BJ (cell line): ENCODE data around the gene CALY. TPM values are rescaled to one million over a fixed set of nuclear protein-coding genes. Genes with fewer than 3 reads are reported as not detected.

Source experiments
- CTCF ChIA-PET: fragments of 350-600 bp; formaldehyde crosslinking; extraction: SDS; loops from one replicate; lab custom pipeline; 2021; ENCODE audit warnings: antibody characterized with exemption, inconsistent platforms; lab: Yijun Ruan, JAX
- POLR2A ChIA-PET: fragments of 300-600 bp; sonication (Branson Sonifier 250); formaldehyde crosslinking; extraction: SDS; loops from one replicate; lab custom pipeline; 2021; ENCODE audit warnings: antibody characterized with exemption; lab: Charles Lee
- DNase-seq: peaks from one replicate; pipeline ENCODE4 v3.0.0-alpha.2; 2011; ENCODE audit warnings: low read depth
- H3K27me3 ChIP-seq: 2 replicates; pipeline ENCODE4 v1.6.0; 2011; ENCODE audit warnings: low read length; ENCODE audit not compliant: control insufficient read depth, insufficient read depth
- H3K36me3 ChIP-seq: 2 replicates; pipeline ENCODE4 v1.5.1; 2011; ENCODE audit warnings: low read length; ENCODE audit not compliant: control insufficient read depth, insufficient read depth
- H3K4me3 ChIP-seq: 2 replicates; pipeline ENCODE4 v1.5.1; 2011; ENCODE audit warnings: low read depth, mild to moderate bottlenecking, control low read depth, low read length
- polyA plus RNA-seq: library from polyadenylated mRNA; depleted of rRNA; stranded (reverse); fragments of >200 nt; gene quantifications from 2 replicates; pipeline ENCODE4 v1.2.3, GENCODE V29; 2011; rRNA removed
- small RNA-seq: library from RNA; depleted of rRNA; stranded (forward); fragments of <200 nt; gene quantifications from one replicate; pipeline ENCODE3, GENCODE V24; 2012; ENCODE audit warnings: low replicate concordance, low read depth; ENCODE audit not compliant: insufficient read length
- TF ChIP-seq, protein P1 (sequence below): IDR thresholded peaks from 2 replicates; pipeline ENCODE4 v1.5.1; 2011; ENCODE audit warnings: low read depth, mild to moderate bottlenecking, control low read depth, inconsistent platforms, low read length, moderate library complexity; ENCODE audit not compliant: insufficient read depth

Gene CALY
- polyA plus RNA-seq, 1 experiment, result 0.91 TPM

DNA sequence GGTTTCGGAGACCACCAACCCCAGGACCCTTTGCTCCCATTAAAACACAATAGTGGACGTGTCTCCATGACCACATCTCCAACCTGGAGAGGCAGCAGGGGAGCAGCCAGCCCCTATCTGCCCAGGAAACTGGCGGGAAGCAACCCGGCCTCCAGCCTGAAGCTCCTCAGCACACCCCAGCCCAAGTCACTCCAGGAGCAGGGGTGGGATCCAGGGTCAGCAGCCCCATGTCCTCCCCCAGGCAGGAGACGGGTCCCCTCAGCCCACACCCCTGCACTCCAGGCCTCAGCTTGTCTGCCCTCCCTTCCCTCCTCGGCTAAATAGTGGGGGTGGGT is 60.6 kb downstream of the CALY start:
- CTCF ChIA-PET, result interaction anchor here (1.1 kb wide), 1 partner anchor 53 kb away, joined by 3 read pairs; no protein-coding TSS in a partner anchor
- no peak for DNase-seq
- no peak overlapping the region for H3K4me3 ChIP-seq
- TF ChIP-seq, protein P1, sequence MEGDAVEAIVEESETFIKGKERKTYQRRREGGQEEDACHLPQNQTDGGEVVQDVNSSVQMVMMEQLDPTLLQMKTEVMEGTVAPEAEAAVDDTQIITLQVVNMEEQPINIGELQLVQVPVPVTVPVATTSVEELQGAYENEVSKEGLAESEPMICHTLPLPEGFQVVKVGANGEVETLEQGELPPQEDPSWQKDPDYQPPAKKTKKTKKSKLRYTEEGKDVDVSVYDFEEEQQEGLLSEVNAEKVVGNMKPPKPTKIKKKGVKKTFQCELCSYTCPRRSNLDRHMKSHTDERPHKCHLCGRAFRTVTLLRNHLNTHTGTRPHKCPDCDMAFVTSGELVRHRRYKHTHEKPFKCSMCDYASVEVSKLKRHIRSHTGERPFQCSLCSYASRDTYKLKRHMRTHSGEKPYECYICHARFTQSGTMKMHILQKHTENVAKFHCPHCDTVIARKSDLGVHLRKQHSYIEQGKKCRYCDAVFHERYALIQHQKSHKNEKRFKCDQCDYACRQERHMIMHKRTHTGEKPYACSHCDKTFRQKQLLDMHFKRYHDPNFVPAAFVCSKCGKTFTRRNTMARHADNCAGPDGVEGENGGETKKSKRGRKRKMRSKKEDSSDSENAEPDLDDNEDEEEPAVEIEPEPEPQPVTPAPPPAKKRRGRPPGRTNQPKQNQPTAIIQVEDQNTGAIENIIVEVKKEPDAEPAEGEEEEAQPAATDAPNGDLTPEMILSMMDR, result no peak
- no peaks in the 10 kb centered on the region for H3K27me3 ChIP-seq
- POLR2A ChIA-PET, result no interaction called here
- H3K36me3 ChIP-seq, result peaks cover 12% of the 10 kb centered on the region

DNA sequence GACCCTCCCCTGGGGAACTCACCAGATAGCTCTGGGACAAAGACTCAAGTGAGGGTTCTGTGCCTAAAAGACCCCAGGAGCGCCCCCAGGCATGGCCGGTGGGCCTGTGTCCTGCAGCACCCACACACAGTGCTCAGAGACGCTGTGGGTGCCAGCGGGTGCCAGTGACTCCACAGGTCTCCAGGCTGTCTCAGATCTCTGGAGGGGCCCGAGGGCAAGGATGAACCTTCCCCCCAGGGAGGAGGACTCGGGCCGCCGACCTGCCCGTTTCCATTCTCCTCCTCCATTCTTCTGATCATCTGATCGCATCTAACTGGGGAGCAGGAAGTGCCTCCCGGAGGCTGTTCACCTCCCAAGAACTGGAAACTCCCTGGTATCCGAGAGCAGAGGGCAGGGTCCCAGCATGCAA is 61.0 kb downstream of the CALY start:
- Histone ChIP-seq H3K4me3 (no peak overlapping the region), H3K36me3 (peaks cover 11% of the 10 kb centered on the region), H3K27me3 (no peaks in the 10 kb centered on the region)
- ChIA-PET POLR2A (no interaction called here), CTCF (interaction anchor here (1.1 kb wide), 1 partner anchor 54 kb away, joined by 3 read pairs; no protein-coding TSS in a partner anchor)
- no peak for DNase-seq
- TF ChIP-seq, protein P1, result no peak

GRCh38 chr10:133274751-133275683 is 61.7 kb downstream of the CALY start:
- ChIA-PET POLR2A (no interaction called here), CTCF (no interaction called here)
- Histone ChIP-seq H3K36me3 (peaks cover 7% of the 10 kb centered on the region), H3K4me3 (no peak overlapping the region), H3K27me3 (no peaks in the 10 kb centered on the region)
- TF ChIP-seq, protein P1, result no peak
- no peak for DNase-seq

Small RNA genes within 50 kb of the gene (small RNA-seq; reads per million reads assigned to genes)
- not detected for gene AL360181.4
- gene BANF1P2, result not detected
- 1.1 reads per million for gene MIR3944

Other genes with a start within 250 kb of the CALY start
- not detected in 2 replicates for gene ADGRA1, start 249.0 kb downstream of the CALY start, polyA plus RNA-seq
- gene KNDC1, start 176.7 kb downstream of the CALY start, polyA plus RNA-seq, result 1.0 and 1.1 TPM in 2 replicates
- not detected in 2 replicates for gene UTF1, start 106.7 kb downstream of the CALY start, polyA plus RNA-seq
- not detected in 2 replicates for gene VENTX, start 99.0 kb downstream of the CALY start, polyA plus RNA-seq
- 0.53 and 0.77 TPM in 2 replicates for gene ADAM8, start 60.0 kb downstream of the CALY start, polyA plus RNA-seq
- gene TUBGCP2, start 28.0 kb downstream of the CALY start, polyA plus RNA-seq, result 44.2 and 55.8 TPM in 2 replicates
- 29.3 and 32.9 TPM in 2 replicates for gene ZNF511, start 28.0 kb downstream of the CALY start, polyA plus RNA-seq
- not detected in 2 replicates for gene PRAP1, start 10.5 kb upstream of the CALY start, polyA plus RNA-seq
- 40.6 and 49.8 TPM in 2 replicates for gene FUOM, start 21.1 kb upstream of the CALY start, polyA plus RNA-seq
- 41.7 and 63.9 TPM in 2 replicates for gene ECHS1, start 36.5 kb upstream of the CALY start, polyA plus RNA-seq
- 3.5 and 4.5 TPM in 2 replicates for gene PAOX, start 42.4 kb upstream of the CALY start, polyA plus RNA-seq
- 30.9 and 38.1 TPM in 2 replicates for gene MTG1, start 57.3 kb upstream of the CALY start, polyA plus RNA-seq
- 1.8 and 3.0 TPM in 2 replicates for gene SPRN, start 87.7 kb upstream of the CALY start, polyA plus RNA-seq
- 0.89 and 1.3 TPM in 2 replicates for gene SCART1, start 117.0 kb upstream of the CALY start, polyA plus RNA-seq
- 1.3 and 1.9 TPM in 2 replicates for gene CYP2E1, start 190.5 kb upstream of the CALY start, polyA plus RNA-seq
- 0.78 and 0.94 TPM in 2 replicates for gene SYCE1, start 228.7 kb upstream of the CALY start, polyA plus RNA-seq